Measurements from ENCODE around the gene C1QTNF8. TPM values are rescaled to one million over a fixed set of nuclear protein-coding genes. Genes with fewer than 3 reads are reported as not detected.

C1QTNF8 gene
- total and polyA plus RNA-seq, 2 of the 13 experiments (the other 11 are each of a cell fraction or from before 2014, with no cell fraction given) = 0.09 TPM; not detected in 1

DNA sequence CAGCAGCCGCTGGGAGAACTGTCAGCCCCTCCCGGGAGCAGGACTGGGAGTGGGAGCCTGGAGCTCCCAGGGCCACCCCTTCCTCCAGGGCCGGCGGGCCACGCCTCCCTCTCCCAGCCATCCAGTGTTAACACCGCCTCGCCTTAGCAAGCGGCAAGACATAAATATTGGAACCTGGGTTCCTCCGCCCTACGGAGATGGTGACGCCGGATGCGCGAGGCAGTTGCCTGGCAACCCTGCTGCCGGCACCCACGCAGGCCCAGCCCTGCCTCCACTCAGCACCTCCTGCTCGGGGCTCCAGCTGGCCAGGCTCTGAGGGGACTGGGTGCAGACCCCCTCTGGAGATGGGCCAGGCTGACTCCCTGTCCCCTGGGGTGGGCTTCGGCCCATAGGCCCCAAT lies 29.4 kb upstream of the C1QTNF8 start:
- WGBS (ENCODE audit: low lambda C conversion rate) = no CpG with 5 or more reads among the region's 18 CpGs
- no peaks in the 10 kb centered on the region for H3K36me3 ChIP-seq (replicated peaks in 1 of 2; ENCODE audit: control insufficient read depth in 1 of 2, insufficient read depth in 2 of 2, low read length in 2 of 2)
- ATAC-seq (no peak), FAIRE-seq (no peak), DNase-seq (ENCODE audit: low spot score) (no peak)
- no TSS peak for BruUV-seq (replicated peaks)
- no peak overlapping the region for H3K9ac ChIP-seq (ENCODE audit: insufficient read depth, low read depth, low read length)
- no peaks in the 10 kb centered on the region for H3K9me3 ChIP-seq (ENCODE audit: low read length)
- H3K4me3 ChIP-seq (replicated peaks in 1 of 3; ENCODE audit: insufficient read depth in 1 of 3, low read depth in 2 of 3, low read length in 3 of 3) = no peak overlapping the region
- ChIA-PET CTCF (ENCODE audit: low intra/inter-chr PET ratio, low total read pairs) (no interaction called here), POLR2A (no interaction called here)
- H3K79me2 ChIP-seq (ENCODE audit: insufficient read depth, low read length) = no peaks in the 10 kb centered on the region
- TF ChIP-seq ZNF720 (CRISPR knock-in tag; IDR thresholded peaks at IDR 0.05) (no peak), RORA (CRISPR knock-in tag; IDR thresholded peaks at IDR 0.05) (no peak), ZNF550 (CRISPR knock-in tag; IDR thresholded peaks at IDR 0.05; ENCODE audit: borderline replicate concordance) (no peak), ZNF335 (CRISPR knock-in tag; IDR thresholded peaks at IDR 0.05) (no peak), IRF1 (CRISPR knock-in tag; IDR thresholded peaks at IDR 0.05; ENCODE audit: low read depth) (no peak), SSRP1 (CRISPR knock-in tag; IDR thresholded peaks at IDR 0.05) (no peak), HDAC6 (IDR thresholded peaks at IDR 0.05; ENCODE audit: low read depth, low read length) (no peak), MEF2D (CRISPR knock-in tag; IDR thresholded peaks at IDR 0.05) (no peak), PAF1 (CRISPR knock-in tag; IDR thresholded peaks at IDR 0.05) (no peak), ZNF124 (CRISPR knock-in tag; IDR thresholded peaks at IDR 0.05) (no peak), ZNF282 (IDR thresholded peaks at IDR 0.05; ENCODE audit: partially characterized antibody) (no peak)
- TF ChIP-seq, protein P1, sequence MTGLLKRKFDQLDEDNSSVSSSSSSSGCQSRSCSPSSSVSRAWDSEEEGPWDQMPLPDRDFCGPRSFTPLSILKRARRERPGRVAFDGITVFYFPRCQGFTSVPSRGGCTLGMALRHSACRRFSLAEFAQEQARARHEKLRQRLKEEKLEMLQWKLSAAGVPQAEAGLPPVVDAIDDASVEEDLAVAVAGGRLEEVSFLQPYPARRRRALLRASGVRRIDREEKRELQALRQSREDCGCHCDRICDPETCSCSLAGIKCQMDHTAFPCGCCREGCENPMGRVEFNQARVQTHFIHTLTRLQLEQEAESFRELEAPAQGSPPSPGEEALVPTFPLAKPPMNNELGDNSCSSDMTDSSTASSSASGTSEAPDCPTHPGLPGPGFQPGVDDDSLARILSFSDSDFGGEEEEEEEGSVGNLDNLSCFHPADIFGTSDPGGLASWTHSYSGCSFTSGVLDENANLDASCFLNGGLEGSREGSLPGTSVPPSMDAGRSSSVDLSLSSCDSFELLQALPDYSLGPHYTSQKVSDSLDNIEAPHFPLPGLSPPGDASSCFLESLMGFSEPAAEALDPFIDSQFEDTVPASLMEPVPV (CRISPR knock-in tag; IDR thresholded peaks at IDR 0.05) = no peak
- in situ Hi-C loops (cut with HindIII; ENCODE audit: extremely low pct_ligation_motif_present, low pct_unique_long_range_greater_than_20kb) = no loop called here
- H2AFZ ChIP-seq (ENCODE audit: low read length) = no peak overlapping the region
- intact Hi-C loops (cut with micrococcal nuclease; ENCODE audit: unreplicated experiment) = no loop called here
- 0 out of 2 replicates have a peak, but pooled peaks cover 3% of the 10 kb centered on the region for H4K20me1 ChIP-seq (ENCODE audit: insufficient read depth, low read length)
- peaks cover 20 to 76% of the 10 kb centered on the region in 2 experiments; a peak in 4 of 5 replicates for H3K27me3 ChIP-seq (ENCODE audit: control insufficient read depth in 1 of 2, insufficient read depth in 2 of 2, low read length in 2 of 2)
- H3K27ac ChIP-seq (ENCODE audit: extremely low read length, insufficient read depth, low read length) = no peak overlapping the region
- no peak overlapping the region for H3K4me2 ChIP-seq (ENCODE audit: low read depth, low read length)
- no peaks in the 10 kb centered on the region for H3K4me1 ChIP-seq (ENCODE audit: insufficient read depth, low read length)
